H1 (cell line): ENCODE measurements around the gene ZNF511. TPM values are rescaled to one million over a fixed set of nuclear protein-coding genes. Genes with fewer than 3 reads are reported as not detected.

Experiments
- CTCF ChIA-PET: fragments of 300-600 bp; sonication (Branson Sonifier 250); formaldehyde crosslinking; loops from one replicate; lab custom pipeline; 2021; ENCODE audit not compliant: partially characterized antibody; lab: Charles Lee
- POLR2A ChIA-PET: fragments of 300-600 bp; sonication (Branson Sonifier 250); formaldehyde crosslinking; loops from one replicate; lab custom pipeline; 2021; ENCODE audit warnings: inconsistent platforms; ENCODE audit not compliant: partially characterized antibody; lab: Charles Lee
- DNase-seq, 2 experiments: peaks; one replicate each; pipeline versions ENCODE4 v3.0.0 to v3.0.0-alpha.2; 2010 to 2022; ENCODE audit warnings: low spot score in 2 of 2, low read depth in 1 of 2, mixed read lengths in 1 of 2
- FAIRE-seq: peaks from 2 replicates; lab custom pipeline; 2011; peaks lifted over from hg19 to GRCh38; lab: Jason Lieb, UNC
- H2AFZ ChIP-seq: 2 replicates; pipeline ENCODE4 v1.8.1; 2012; ENCODE audit warnings: low read length, inconsistent platforms
- H2AK5ac ChIP-seq: 2 replicates; pipeline ENCODE4 v1.6.1; 2013; ENCODE audit warnings: low read depth, low read length
- H2BK120ac ChIP-seq: replicated peaks from 2 replicates; pipeline ENCODE3; 2013; ENCODE audit warnings: low read depth, low read length, inconsistent platforms
- H2BK12ac ChIP-seq: 2 replicates; pipeline ENCODE4 v1.6.1; 2013; ENCODE audit warnings: low read depth, low read length
- H2BK15ac ChIP-seq: 2 replicates; pipeline ENCODE4 v1.6.1; 2013; ENCODE audit warnings: low read length
- H2BK20ac ChIP-seq: 2 replicates; pipeline ENCODE4 v1.6.1; 2013; ENCODE audit warnings: low read length
- H2BK5ac ChIP-seq: 2 replicates; pipeline ENCODE4 v1.6.1; 2013; ENCODE audit warnings: low read depth, low read length
- H3K14ac ChIP-seq: 2 replicates; pipeline ENCODE4 v1.6.1; 2013; ENCODE audit warnings: inconsistent platforms; ENCODE audit not compliant: insufficient read length
- H3K18ac ChIP-seq: 2 replicates; pipeline ENCODE4 v1.6.1; 2013; ENCODE audit warnings: low read length; ENCODE audit errors: extremely low read depth
- H3K23ac ChIP-seq: 2 replicates; pipeline ENCODE4 v1.6.1; 2013; ENCODE audit warnings: inconsistent platforms; ENCODE audit not compliant: insufficient read length
- H3K23me2 ChIP-seq: 2 replicates; pipeline ENCODE4 v1.6.1; 2013; ENCODE audit warnings: low read depth, low read length
- H3K27ac ChIP-seq: 2 replicates; pipeline ENCODE4 v1.6.1; 2011; ENCODE audit warnings: low read depth, low read length, inconsistent platforms
- H3K27me3 ChIP-seq, 4 experiments: replicated peaks in 1 of 4; 1 replicate in 1 of 4; 2 replicates in 3 of 4; pipeline versions ENCODE4 v1.6.1 to v1.8.1; 2011 to 2013; ENCODE audit warnings: low read length in 3 of 4, mild to moderate bottlenecking in 3 of 4, inconsistent platforms in 2 of 4, mixed read lengths in 2 of 4, moderate library complexity in 1 of 4; ENCODE audit not compliant: control insufficient read depth in 3 of 4, insufficient read depth in 3 of 4; ENCODE audit errors: extremely low read depth in 1 of 4
- H3K36me3 ChIP-seq, 4 experiments: 2 replicates each; pipeline versions ENCODE4 v1.6.1 to v1.8.1; 2011 to 2013; ENCODE audit warnings: mild to moderate bottlenecking in 4 of 4, low read length in 3 of 4, moderate library complexity in 2 of 4, control low read depth in 1 of 4, inconsistent platforms in 1 of 4; ENCODE audit not compliant: insufficient read depth in 4 of 4, control insufficient read depth in 2 of 4
- H3K4ac ChIP-seq: replicated peaks from 2 replicates; pipeline ENCODE3; 2013; ENCODE audit warnings: low read length, low read depth, mixed read lengths, inconsistent platforms; ENCODE audit not compliant: insufficient read length
- H3K4me1 ChIP-seq, 4 experiments: replicated peaks in 1 of 4; 1 replicate in 1 of 4; 2 replicates in 3 of 4; pipeline versions ENCODE4 v1.6.1 to v1.8.1; 2011 to 2013; ENCODE audit warnings: low read length in 3 of 4, inconsistent platforms in 2 of 4, mixed read lengths in 1 of 4; ENCODE audit not compliant: insufficient read depth in 4 of 4, control insufficient read depth in 3 of 4
- H3K4me2 ChIP-seq, 2 experiments: 2 replicates each; pipeline versions ENCODE4 v1.6.1 to v1.8.1; 2011 to 2013; ENCODE audit warnings: low read depth in 2 of 2, low read length in 2 of 2, control low read depth in 1 of 2, inconsistent platforms in 1 of 2, mild to moderate bottlenecking in 1 of 2; ENCODE audit not compliant: insufficient read depth in 1 of 2
- H3K4me3 ChIP-seq, 4 experiments: fragments of 200-600, 300-600 bp in 1 of 4; sonication (generic), shearing (Covaris generic), sonication (Bioruptor Twin) in 1 of 4; 2 replicates each; pipeline versions ENCODE4 v1.5.1 to v1.8.1; 2011 to 2016; ENCODE audit warnings: low read length in 4 of 4, low read depth in 3 of 4, control low read depth in 2 of 4, inconsistent platforms in 2 of 4, mild to moderate bottlenecking in 2 of 4, mixed read lengths in 1 of 4, moderate library complexity in 1 of 4; ENCODE audit not compliant: insufficient read depth in 2 of 4; ENCODE audit errors: extremely low read depth in 1 of 4
- H3K56ac ChIP-seq: replicated peaks from 2 replicates; pipeline ENCODE3; 2013; ENCODE audit warnings: low read depth, mild to moderate bottlenecking, mixed read lengths, low read length, inconsistent platforms; ENCODE audit not compliant: insufficient read length
- H3K79me1 ChIP-seq: 2 replicates; pipeline ENCODE4 v1.6.1; 2013; ENCODE audit warnings: low read depth, low read length, control low read depth
- H3K79me2 ChIP-seq, 2 experiments: 2 replicates each; pipeline versions ENCODE4 v1.6.1 to v1.8.1; 2012 to 2013; ENCODE audit warnings: low read length in 2 of 2, mild to moderate bottlenecking in 2 of 2, inconsistent platforms in 1 of 2; ENCODE audit not compliant: insufficient read depth in 2 of 2, control insufficient read depth in 1 of 2
- H3K9ac ChIP-seq, 4 experiments: replicated peaks in 1 of 4; 1 replicate in 1 of 4; 2 replicates in 3 of 4; pipeline versions ENCODE4 v1.6.1 to v1.8.1; 2011 to 2013; ENCODE audit warnings: low read depth in 3 of 4, low read length in 3 of 4, control low read depth in 2 of 4, mild to moderate bottlenecking in 2 of 4, moderate library complexity in 2 of 4, inconsistent platforms in 1 of 4; ENCODE audit errors: extremely low read depth in 1 of 4
- H3K9me3 ChIP-seq, 2 experiments: 2 replicates each; pipeline versions ENCODE4 v1.6.1 to v1.8.1; 2012 to 2013; ENCODE audit warnings: mild to moderate bottlenecking in 2 of 2, moderate library complexity in 2 of 2, control low read depth in 1 of 2, inconsistent platforms in 1 of 2, low read depth in 1 of 2, low read length in 1 of 2, mixed read lengths in 1 of 2; ENCODE audit not compliant: insufficient read depth in 2 of 2
- H4K20me1 ChIP-seq, 2 experiments: replicated peaks in 1 of 2; 2 replicates each; pipeline versions ENCODE3 to v1.8.1; 2011 to 2013; ENCODE audit warnings: inconsistent platforms in 2 of 2, low read length in 2 of 2, mild to moderate bottlenecking in 1 of 2; ENCODE audit not compliant: insufficient read depth in 2 of 2, control insufficient read depth in 1 of 2
- H4K5ac ChIP-seq: 2 replicates; pipeline ENCODE4 v1.6.1; 2013; ENCODE audit warnings: low read length, low read depth, mixed read lengths, inconsistent platforms; ENCODE audit not compliant: insufficient read length
- H4K8ac ChIP-seq: 2 replicates; pipeline ENCODE4 v1.8.0; 2013; ENCODE audit warnings: mild to moderate bottlenecking, moderate library complexity, low read length, inconsistent platforms; ENCODE audit not compliant: insufficient read depth; ENCODE audit errors: extremely low read depth
- H4K91ac ChIP-seq: replicated peaks from 2 replicates; pipeline ENCODE3; 2013; ENCODE audit warnings: low read length, mixed read lengths, inconsistent platforms; ENCODE audit not compliant: insufficient read length
- ATF3 ChIP-seq: IDR thresholded peaks from 2 replicates; pipeline ENCODE4 v1.6.1; 2011; ENCODE audit warnings: low read depth, mild to moderate bottlenecking, low read length; ENCODE audit not compliant: insufficient read depth
- EGR1 ChIP-seq: IDR thresholded peaks from 2 replicates; pipeline ENCODE4 v1.6.1; 2011; ENCODE audit warnings: low read depth, low read length, borderline replicate concordance
- EZH2 ChIP-seq: fragments of 200-600 bp; sonication (generic); IDR thresholded peaks from 2 replicates; pipeline ENCODE4 v1.7.1; 2012; ENCODE audit warnings: low read depth, mild to moderate bottlenecking, moderate library complexity, low read length, inconsistent platforms; ENCODE audit not compliant: severe bottlenecking
- JUN ChIP-seq: IDR thresholded peaks from 2 replicates; pipeline ENCODE4 v1.6.1; 2011; ENCODE audit warnings: low read depth, mild to moderate bottlenecking, improper control_type of control experiment, low read length
- KDM5A ChIP-seq: fragments of 200-600 bp; IDR thresholded peaks from 2 replicates; pipeline ENCODE4 v1.7.1; 2012; ENCODE audit warnings: mild to moderate bottlenecking, low read length, inconsistent platforms, mixed read lengths
- NANOG ChIP-seq: IDR thresholded peaks from 2 replicates; pipeline ENCODE4 v1.6.1; 2011; ENCODE audit warnings: low read length, low read depth, mild to moderate bottlenecking, inconsistent platforms; ENCODE audit not compliant: insufficient read depth, poor library complexity, severe bottlenecking
- POLR2AphosphoS5 ChIP-seq: IDR thresholded peaks from 2 replicates; pipeline ENCODE4 v1.6.1; 2011; ENCODE audit warnings: low read depth, low read length
- RNF2 ChIP-seq: fragments of 200-900, 300-1000 bp; sonication (generic); IDR thresholded peaks from 2 replicates; pipeline ENCODE4 v1.7.1; 2016; ENCODE audit warnings: borderline replicate concordance, low read depth, mild to moderate bottlenecking, antibody characterized with exemption, low read length; ENCODE audit not compliant: poor library complexity, severe bottlenecking; ENCODE audit errors: missing control alignments
- RXRA ChIP-seq: IDR thresholded peaks from 2 replicates; pipeline ENCODE4 v1.6.1; 2011; ENCODE audit warnings: low read depth, mild to moderate bottlenecking, low read length, moderate library complexity; ENCODE audit not compliant: insufficient read depth
- SP2 ChIP-seq: IDR thresholded peaks from 2 replicates; pipeline ENCODE4 v1.6.1; 2012; ENCODE audit warnings: mild to moderate bottlenecking, low read length, inconsistent platforms
- WGBS, 2 experiments: shearing (Covaris generic) in 1 of 2; methylation state at CpG; one replicate each; pipeline versions ENCODE4 v1.1.6 to v1.1.7; 2013 to 2015; ENCODE audit warnings: low lambda C conversion rate in 2 of 2, mixed read lengths in 2 of 2, inconsistent platforms in 1 of 2, low coverage in 1 of 2, missing lambda C conversion rate in 1 of 2; ENCODE audit not compliant: insufficient replicate concordance in 2 of 2, insufficient coverage in 1 of 2, insufficient read length in 1 of 2; ENCODE audit errors: extremely low coverage in 1 of 2, missing lambda C conversion rate in 1 of 2; 5-methylcytosine and 5-hydroxymethylcytosine counted together
- polyA plus RNA-seq, 7 experiments: library from polyadenylated mRNA; depleted of rRNA in 3 of 7; stranded (reverse) in 5 of 7; unstranded in 2 of 7; fragments of >200 nt in 5 of 7; fragments of 200-250 nt in 2 of 7; gene quantifications; 1 replicate in 5 of 7; 2 replicates in 1 of 7; 4 replicates in 1 of 7; pipeline versions ENCODE4 v1.2.1 to v1.2.3, GENCODE V29; 2011 to 2013; ENCODE audit warnings: missing spikeins in 2 of 7, mixed read lengths in 2 of 7
- total RNA-seq: library from RNA; stranded (reverse); fragmentation: NEBNext Ultra II Directional; extraction: Animal tissue kit (Norgen Biotek cat#: 25700); gene quantifications from 2 replicates; pipeline ENCODE4 v1.2.1, GENCODE V29; 2021

Gene ZNF511
- total and polyA plus RNA-seq, 2 of the 8 experiments (the other 6 are each of a cell fraction or from before 2014, with no cell fraction given): 55.4 to 71.7 TPM

- H2BK15ac ChIP-seq: no peak overlapping the region
- peaks cover 25% of the 10 kb centered on the region; the same call in 1 of the 2 replicates for H3K23me2 ChIP-seq
- no peak for DNase-seq
- H3K79me2 ChIP-seq: no peaks in the 10 kb centered on the region
- no peak overlapping the region for H2AK5ac ChIP-seq
- POLR2A ChIA-PET: interaction anchor here (0.8 to 1.4 kb wide), 3 partner anchors 9 to 16 kb away, joined by 3 to 8 read pairs (median 3); partner anchors contain the start of gene FUOM
- no peak overlapping the region for H3K9ac ChIP-seq
- no peak overlapping the region for H2AFZ ChIP-seq
- no peak overlapping the region for H2BK5ac ChIP-seq
- H4K91ac ChIP-seq: no peak overlapping the region
- no peaks in the 10 kb centered on the region for H3K79me1 ChIP-seq
- H3K4me3 ChIP-seq: no peak overlapping the region
- H2BK12ac ChIP-seq: no peak overlapping the region
- H3K4me2 ChIP-seq: no peak overlapping the region
- CTCF ChIA-PET: interaction anchor here (2.3 kb wide), 1 partner anchor 11 kb away, joined by 7 read pairs; no protein-coding TSS in a partner anchor
- no peak overlapping the region for H3K23ac ChIP-seq
- no peak overlapping the region for H3K14ac ChIP-seq
- H3K27me3 ChIP-seq: peaks cover 0 to 18% (median 13%) of the 10 kb centered on the region in 4 experiments; a peak in 6 of 7 replicates
- H3K4me1 ChIP-seq: peaks cover 0 to 9% (median 1%) of the 10 kb centered on the region in 4 experiments; a peak in 2 of 7 replicates
- H3K4ac ChIP-seq: no peak overlapping the region
- no peak overlapping the region for H3K27ac ChIP-seq
- H4K5ac ChIP-seq: no peak overlapping the region
- H3K18ac ChIP-seq: no peak overlapping the region
- TF ChIP-seq SP2 (no peak), RXRA (no peak), POLR2AphosphoS5 (no peak), EZH2 (no peak), JUN (no peak), RNF2 (no peak), ATF3 (no peak), EGR1 (no peak), NANOG (no peak), KDM5A (no peak)
- peaks cover 0 to 19% of the 10 kb centered on the region in 2 experiments for H4K20me1 ChIP-seq
- no peaks in the 10 kb centered on the region for H3K36me3 ChIP-seq
- H3K56ac ChIP-seq: no peak overlapping the region
- no peak overlapping the region for H2BK120ac ChIP-seq
- no peak overlapping the region for H2BK20ac ChIP-seq
- FAIRE-seq: no peak
- 92% methylated on average over 4 of the region's 4 CpGs; no CpG with 5 or more reads in 1 of the 2 experiments for WGBS, 2 experiments
- no peak overlapping the region for H4K8ac ChIP-seq
- H3K9me3 ChIP-seq: no peaks in the 10 kb centered on the region
Observed at GRCh38 chr10:133341983-133342382, 33.3 kb downstream of the ZNF511 start.
